ENCODE measurements around the gene JMJD7. TPM values are rescaled to one million over a fixed set of nuclear protein-coding genes. Genes with fewer than 3 reads are reported as not detected.

Gene JMJD7
- total RNA-seq, 4 donors from 2014 or later, result 18.8 to 36.6 (median 28.3) TPM

- no peak for TF ChIP-seq POLR2A (IDR thresholded peaks at IDR 0.05)
- TF ChIP-seq CTCF (IDR thresholded peaks at IDR 0.05), result no peak
- H3K4me1 ChIP-seq, result peaks cover 56 to 74% of the 10 kb centered on the region in 2 donors
- H3K4me3 ChIP-seq (replicated peaks in 1 of 3), result no peak overlapping the region
- peak overlapping the region; percentile 43 to 73 (median 72) for H3K27ac ChIP-seq
- no peaks in the 10 kb centered on the region for H3K9me3 ChIP-seq
- H3K36me3 ChIP-seq, result no peaks in the 10 kb centered on the region
- intact Hi-C loops (cut with DNase I), result no loop called here
- 53 to 54% methylated on average over 10 of the region's 10 CpGs for WGBS, 2 donors
- no peaks in the 10 kb centered on the region for H3K27me3 ChIP-seq
- DNase-seq, result no peak
Measured at GRCh38 chr15:41795996-41796856, 31.7 kb upstream of the JMJD7 start.

GRCh38 chr15:41797201-41797944, 30.5 kb upstream of the JMJD7 start:
- Histone ChIP-seq H3K9me3 (no peaks in the 10 kb centered on the region), H3K4me1 (peaks cover 61 to 71% of the 10 kb centered on the region in 2 donors), H3K27me3 (no peaks in the 10 kb centered on the region), H3K27ac (peak overlapping the region; percentile 72 to 81 (median 73)), H3K4me3 (replicated peaks in 1 of 3) (no peak overlapping the region), H3K36me3 (no peaks in the 10 kb centered on the region)
- no peak for DNase-seq
- 79 to 81% methylated on average over 8 of the region's 8 CpGs for WGBS, 2 donors
- TF ChIP-seq POLR2A (IDR thresholded peaks at IDR 0.05) (no peak), CTCF (IDR thresholded peaks at IDR 0.05) (no peak)
- intact Hi-C loops (cut with DNase I), result no loop called here

GRCh38 chr15:41798607-41799487, 29.0 kb upstream of the JMJD7 start:
- Histone ChIP-seq H3K4me1 (peaks cover 67 to 70% of the 10 kb centered on the region in 2 donors), H3K4me3 (replicated peaks in 1 of 3) (no peak overlapping the region), H3K27me3 (no peaks in the 10 kb centered on the region), H3K36me3 (no peaks in the 10 kb centered on the region), H3K9me3 (no peaks in the 10 kb centered on the region), H3K27ac (peak overlapping the region; percentile 72 to 81 (median 73))
- TF ChIP-seq CTCF (IDR thresholded peaks at IDR 0.05), result peak in 1 of 6 experiments; percentile 6
- no peak for TF ChIP-seq POLR2A (IDR thresholded peaks at IDR 0.05)
- WGBS, 2 donors, result 37 to 46% methylated on average over 9 of the region's 9 CpGs
- peak; percentile 88 to 89 for DNase-seq
- intact Hi-C loops (cut with DNase I), result no loop called here

- TF ChIP-seq POLR2A (IDR thresholded peaks at IDR 0.05) (no peak), CTCF (IDR thresholded peaks at IDR 0.05) (no peak)
- 40 to 55% methylated on average over 5 of the region's 5 CpGs for WGBS, 2 donors
- Histone ChIP-seq H3K27ac (peak overlapping the region; percentile 63 to 81 (median 73)), H3K4me1 (peaks cover 73 to 76% of the 10 kb centered on the region in 2 donors), H3K27me3 (no peaks in the 10 kb centered on the region), H3K36me3 (no peaks in the 10 kb centered on the region), H3K4me3 (replicated peaks in 1 of 3) (no peak overlapping the region), H3K9me3 (no peaks in the 10 kb centered on the region)
- no peak for DNase-seq
- intact Hi-C loops (cut with DNase I), result no loop called here
Measured at GRCh38 chr15:41799488-41799805, 28.4 kb upstream of the JMJD7 start.

Measured in thyroid gland (tissue), 4 donors.